Stomach (tissue), 4 donors: Measurements from ENCODE around the gene ACP1.

Experiments
- POLR2A ChIP-seq, 4 donors: fragments of 450-650 bp; IDR thresholded peaks; one replicate each; pipeline ENCODE4 v1.6.1; 2016; ENCODE audit warnings: antibody characterized with exemption in 4 of 4, control low read depth in 2 of 4, mild to moderate bottlenecking in 1 of 4, moderate library complexity in 1 of 4
- POLR2AphosphoS5 ChIP-seq, 3 donors: sonication (generic); formaldehyde crosslinking; IDR thresholded peaks; one replicate each; pipeline ENCODE4 v1.6.1; 2016; ENCODE audit warnings: antibody characterized with exemption in 3 of 3
- TF ChIP-seq, protein P1 (sequence below), 7 experiments: fragments of 450-650 bp in 4 of 7; fragments of 200-600 bp in 3 of 7; sonication (generic) in 3 of 7; IDR thresholded peaks; one replicate each; pipeline ENCODE4 v1.5.1; 2016 to 2019; ENCODE audit warnings: antibody characterized with exemption in 7 of 7, control low read depth in 2 of 7, mild to moderate bottlenecking in 1 of 7

DNA sequence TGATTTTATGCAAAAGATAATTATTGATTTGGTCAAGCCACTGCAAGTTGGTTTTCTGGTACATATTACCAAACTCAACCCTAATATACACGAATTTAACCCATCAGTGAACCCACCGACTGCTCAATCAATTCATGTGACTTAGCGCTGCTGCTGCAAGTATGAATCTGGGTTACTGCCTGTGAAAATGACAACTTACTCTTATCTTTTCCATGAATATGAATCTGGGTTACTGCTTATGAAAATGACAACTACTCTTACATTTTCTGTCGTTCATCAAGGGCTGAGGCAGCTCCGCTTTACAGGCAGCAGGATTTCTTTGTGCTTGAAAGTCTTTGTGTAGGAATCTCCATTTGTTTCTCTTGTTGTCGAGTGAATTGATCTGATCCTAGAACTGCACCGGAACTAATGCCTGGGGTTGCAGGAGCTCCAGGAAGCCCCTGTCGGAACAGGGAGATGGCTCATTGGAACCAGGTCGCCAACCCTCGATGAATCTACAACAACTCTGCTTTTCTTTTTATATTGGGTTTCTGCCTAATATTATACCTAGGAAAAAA, 45.3 kb downstream of the ACP1 start:
- no peak for TF ChIP-seq POLR2A (IDR thresholded peaks at IDR 0.05)
- TF ChIP-seq, protein P1, sequence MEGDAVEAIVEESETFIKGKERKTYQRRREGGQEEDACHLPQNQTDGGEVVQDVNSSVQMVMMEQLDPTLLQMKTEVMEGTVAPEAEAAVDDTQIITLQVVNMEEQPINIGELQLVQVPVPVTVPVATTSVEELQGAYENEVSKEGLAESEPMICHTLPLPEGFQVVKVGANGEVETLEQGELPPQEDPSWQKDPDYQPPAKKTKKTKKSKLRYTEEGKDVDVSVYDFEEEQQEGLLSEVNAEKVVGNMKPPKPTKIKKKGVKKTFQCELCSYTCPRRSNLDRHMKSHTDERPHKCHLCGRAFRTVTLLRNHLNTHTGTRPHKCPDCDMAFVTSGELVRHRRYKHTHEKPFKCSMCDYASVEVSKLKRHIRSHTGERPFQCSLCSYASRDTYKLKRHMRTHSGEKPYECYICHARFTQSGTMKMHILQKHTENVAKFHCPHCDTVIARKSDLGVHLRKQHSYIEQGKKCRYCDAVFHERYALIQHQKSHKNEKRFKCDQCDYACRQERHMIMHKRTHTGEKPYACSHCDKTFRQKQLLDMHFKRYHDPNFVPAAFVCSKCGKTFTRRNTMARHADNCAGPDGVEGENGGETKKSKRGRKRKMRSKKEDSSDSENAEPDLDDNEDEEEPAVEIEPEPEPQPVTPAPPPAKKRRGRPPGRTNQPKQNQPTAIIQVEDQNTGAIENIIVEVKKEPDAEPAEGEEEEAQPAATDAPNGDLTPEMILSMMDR (IDR thresholded peaks at IDR 0.05): no peak
- no peak for TF ChIP-seq POLR2AphosphoS5 (IDR thresholded peaks at IDR 0.05)
